Tibial nerve (tissue), 4 donors: Measurements from ENCODE around the gene RIMS3.

Experiments
- CTCF ChIP-seq, 5 experiments: fragments of 200-600 bp in 3 of 5; fragments of 450-650 bp in 2 of 5; sonication (generic) in 3 of 5; IDR thresholded peaks; one replicate each; pipeline ENCODE4 v1.5.1; 2016 to 2019; ENCODE audit warnings: antibody characterized with exemption in 5 of 5, mild to moderate bottlenecking in 3 of 5, moderate library complexity in 2 of 5
- EP300 ChIP-seq, 2 donors: sonication (generic); formaldehyde crosslinking; IDR thresholded peaks; one replicate each; pipeline ENCODE4 v1.6.1; 2017; ENCODE audit warnings: antibody characterized with exemption in 2 of 2, mild to moderate bottlenecking in 1 of 2
- POLR2A ChIP-seq, 2 donors: fragments of 450-650 bp; IDR thresholded peaks; one replicate each; pipeline ENCODE4 v1.6.1; 2017; ENCODE audit warnings: antibody characterized with exemption in 2 of 2, mild to moderate bottlenecking in 2 of 2, moderate library complexity in 2 of 2

GRCh38 chr1:40708750-40709099, 43.2 kb upstream of the RIMS3 start:
- no peak for TF ChIP-seq CTCF (IDR thresholded peaks at IDR 0.05)
- no peak for TF ChIP-seq POLR2A (IDR thresholded peaks at IDR 0.05)
- no peak for TF ChIP-seq EP300 (IDR thresholded peaks at IDR 0.05)
